Measurements from ENCODE around the gene SYK.
A peak's percentile ranks its signal among the peaks of the same experiment; 100 is the strongest.
"Not testable (repeated sequence)": the region's sequence is repeated elsewhere in the genome, so short reads cannot be mapped to it uniquely, and the experiment has no call there.

The SYK gene

GRCh38 chr9:90883661-90884060 is 82.0 kb downstream of the SYK start:
- no peak for DNase-seq

GRCh38 chr9:90884178-90884577 is 82.6 kb downstream of the SYK start:
- DNase-seq, result no peak

GRCh38 chr9:90886868-90887267 is 85.2 kb downstream of the SYK start:
- DNase-seq, result not testable (repeated sequence)

GRCh38 chr9:90888941-90889340 is 87.3 kb downstream of the SYK start:
- no peak for DNase-seq

- DNase-seq, result no peak
Observed at GRCh38 chr9:90890146-90890810, 88.7 kb downstream of the SYK start.

GRCh38 chr9:90891308-90892040 is 89.9 kb downstream of the SYK start:
- DNase-seq, result peak; percentile 79

GRCh38 chr9:90892918-90893317 is 91.3 kb downstream of the SYK start:
- no peak for DNase-seq

- no peak for DNase-seq
Observed at GRCh38 chr9:90893706-90894105, 92.1 kb downstream of the SYK start.

GRCh38 chr9:90894986-90895687 is 93.5 kb downstream of the SYK start:
- DNase-seq, result peak; percentile 15

- DNase-seq, result no peak
Observed at GRCh38 chr9:90895786-90896185, 94.2 kb downstream of the SYK start.

GRCh38 chr9:90896231-90896630 is 94.6 kb downstream of the SYK start:
- no peak for DNase-seq

GRCh38 chr9:90898228-90898627 is 96.6 kb downstream of the SYK start:
- DNase-seq, result no peak

- no peak for DNase-seq
Observed at GRCh38 chr9:90899287-90899686, 97.7 kb downstream of the SYK start.

GRCh38 chr9:90900130-90900529 is 98.5 kb downstream of the SYK start:
- DNase-seq, result no peak

- no peak for DNase-seq
Observed at GRCh38 chr9:90901933-90902332, 100.3 kb downstream of the SYK start.

GRCh38 chr9:90903766-90904424 is 102.3 kb downstream of the SYK start:
- no peak for DNase-seq

- DNase-seq, result peak; percentile 82
Observed at GRCh38 chr9:90904706-90905478, 103.3 kb downstream of the SYK start.

GRCh38 chr9:90905822-90906221 is 104.2 kb downstream of the SYK start:
- DNase-seq, result no peak

- DNase-seq, result peak; percentile 16
Observed at GRCh38 chr9:90906316-90907055, 104.9 kb downstream of the SYK start.

GRCh38 chr9:90907056-90907445 is 105.4 kb downstream of the SYK start:
- DNase-seq, result no peak

- DNase-seq, result no peak
Observed at GRCh38 chr9:90907790-90908189, 106.2 kb downstream of the SYK start.

- no peak for DNase-seq
Observed at GRCh38 chr9:90909225-90909624, 107.6 kb downstream of the SYK start.
